GM18861 (cell line): ENCODE results near the gene TADA2B.

ENCODE experiments used
- ATAC-seq: cut with Tn5 transposase; IDR thresholded peaks from one replicate; pipeline ENCODE4 v1.9.1; 2021; ENCODE audit not compliant: unreplicated experiment

The TADA2B gene

GRCh38 chr4:7055990-7056325 is 12.8 kb downstream of the TADA2B start:
- no peak for ATAC-seq

DNA sequence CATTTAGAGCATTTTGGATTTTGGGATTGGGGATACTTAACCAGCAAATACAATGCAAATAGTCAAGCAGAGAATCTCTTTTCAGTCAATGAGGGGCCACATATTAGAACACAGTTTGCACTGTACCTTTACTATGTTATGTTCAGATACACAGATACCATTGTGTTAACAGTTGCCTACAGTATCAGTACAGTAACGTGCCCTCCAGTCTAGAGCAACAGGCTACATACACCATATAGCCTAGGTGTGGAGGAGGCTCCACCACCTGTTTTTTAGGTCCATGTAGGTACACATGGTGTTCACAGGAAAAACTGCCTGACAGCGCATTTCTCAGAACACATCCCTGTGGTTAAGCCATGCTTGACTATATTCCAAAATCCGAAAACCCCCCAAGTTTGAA is 15.6 kb downstream of the TADA2B start:
- ATAC-seq, result no peak

DNA sequence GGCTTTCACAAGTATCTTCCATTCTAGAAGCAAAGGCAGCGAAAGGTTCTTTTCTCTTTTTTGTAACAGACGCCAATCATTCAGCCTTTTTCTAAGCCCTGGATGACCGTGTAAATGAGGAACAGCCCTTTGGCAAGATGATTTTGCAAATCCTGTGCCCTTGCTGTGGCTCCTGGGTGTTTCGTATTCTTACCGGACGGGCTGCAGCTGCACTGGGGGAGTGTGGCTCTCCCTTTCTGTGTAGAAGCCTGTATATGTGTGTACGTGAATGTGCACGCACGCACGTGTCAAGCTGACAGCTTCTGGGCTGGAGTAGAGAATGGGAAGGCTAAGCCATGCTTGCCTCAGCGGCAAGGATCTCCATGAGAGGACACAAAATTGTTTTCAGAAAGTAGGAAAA is 16.5 kb downstream of the TADA2B start:
- ATAC-seq, result no peak

GRCh38 chr4:7060346-7061150 is 17.4 kb downstream of the TADA2B start:
- ATAC-seq, result no peak

DNA sequence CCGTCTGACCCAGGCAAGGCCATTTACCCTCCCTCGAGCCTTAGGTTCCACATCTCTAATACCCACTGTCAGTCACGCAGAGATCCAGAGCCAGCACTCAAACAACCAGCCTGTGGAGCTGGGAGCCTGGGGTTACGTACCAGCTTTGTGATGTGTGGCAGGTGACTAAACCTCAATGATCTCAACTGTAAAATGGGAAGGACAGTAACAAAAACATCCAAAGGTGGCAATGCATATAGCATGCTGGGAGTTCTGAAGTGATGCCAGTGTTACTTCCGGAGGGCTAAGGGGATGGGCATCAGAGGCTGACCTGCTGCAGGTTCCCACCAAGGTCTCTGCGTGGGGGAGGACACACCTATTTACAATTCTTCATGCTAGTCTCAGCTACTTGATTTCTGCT is 18.6 kb downstream of the TADA2B start:
- ATAC-seq, result no peak

GRCh38 chr4:7062816-7063215 is 19.6 kb downstream of the TADA2B start:
- no peak for ATAC-seq

- no peak for ATAC-seq
These were observed 20.2 kb downstream of the TADA2B start for GRCh38 chr4:7063362-7063761.

- ATAC-seq, result no peak
These were observed 22.8 kb downstream of the TADA2B start for GRCh38 chr4:7066006-7066405.

GRCh38 chr4:7066493-7066892 is 23.3 kb downstream of the TADA2B start:
- no peak for ATAC-seq

DNA sequence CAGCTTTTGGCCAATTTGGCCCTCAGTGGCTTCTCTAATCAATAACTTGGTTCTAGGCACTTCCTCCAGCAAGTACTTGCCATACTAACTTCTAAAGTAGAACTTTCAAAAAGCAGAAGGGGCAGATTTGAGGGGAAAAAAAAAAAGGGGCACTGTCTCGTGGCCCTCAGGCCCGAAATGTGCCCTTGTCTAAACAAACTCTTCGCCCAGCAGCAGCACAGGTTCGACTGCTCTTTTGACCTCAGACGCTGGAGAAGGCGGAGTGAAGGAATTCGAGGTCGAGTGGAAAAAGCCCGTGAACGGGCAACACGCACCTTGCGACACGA is 23.9 kb downstream of the TADA2B start:
- ATAC-seq, result no peak

GRCh38 chr4:7067452-7068278 is 24.5 kb downstream of the TADA2B start, which contains the start of gene GRPEL1:
Gene GRPEL1 (minus strand): TSS chr4:7068064. CDS start chr4:7068032, 32 bp downstream.
- peak; percentile 94 for ATAC-seq

DNA sequence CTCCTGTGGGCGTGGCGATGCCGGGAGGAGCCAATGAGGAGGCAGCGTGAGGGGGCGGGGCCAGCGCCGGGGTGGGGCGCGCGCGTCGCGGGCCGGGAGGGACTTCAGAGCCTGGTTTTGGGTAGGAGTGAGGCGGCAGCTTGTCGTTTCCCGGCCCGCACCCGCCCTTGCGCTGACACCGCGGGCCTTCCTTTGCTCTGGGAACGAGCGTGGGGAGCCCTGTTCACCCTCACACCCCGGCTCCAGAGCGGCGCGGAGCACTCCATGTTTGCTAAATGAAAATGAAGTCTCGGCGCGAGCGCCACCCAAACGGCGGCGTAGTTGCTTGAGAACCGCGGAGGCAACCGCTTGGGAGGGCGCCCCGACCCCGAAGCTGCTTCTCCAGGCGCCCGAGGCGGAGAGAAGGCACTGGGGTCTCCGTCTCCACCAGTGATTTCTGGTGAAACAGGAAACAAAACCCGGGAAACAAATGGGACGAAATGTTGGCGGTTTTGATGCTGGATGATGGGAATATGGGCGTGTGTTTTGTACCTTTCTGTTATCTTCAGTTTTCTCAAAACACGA is 25.2 kb downstream of the TADA2B start:
- ATAC-seq, result no peak

GRCh38 chr4:7068883-7069282 is 25.7 kb downstream of the TADA2B start:
- no peak for ATAC-seq

GRCh38 chr4:7070729-7071511 is 27.7 kb downstream of the TADA2B start:
- ATAC-seq, result peak; percentile 29

- no peak for ATAC-seq
These were observed 29.9 kb downstream of the TADA2B start for GRCh38 chr4:7073059-7073458.

- no peak for ATAC-seq
These were observed 30.6 kb downstream of the TADA2B start for GRCh38 chr4:7073526-7074390.

GRCh38 chr4:7074426-7074825 is 31.3 kb downstream of the TADA2B start:
- no peak for ATAC-seq

DNA sequence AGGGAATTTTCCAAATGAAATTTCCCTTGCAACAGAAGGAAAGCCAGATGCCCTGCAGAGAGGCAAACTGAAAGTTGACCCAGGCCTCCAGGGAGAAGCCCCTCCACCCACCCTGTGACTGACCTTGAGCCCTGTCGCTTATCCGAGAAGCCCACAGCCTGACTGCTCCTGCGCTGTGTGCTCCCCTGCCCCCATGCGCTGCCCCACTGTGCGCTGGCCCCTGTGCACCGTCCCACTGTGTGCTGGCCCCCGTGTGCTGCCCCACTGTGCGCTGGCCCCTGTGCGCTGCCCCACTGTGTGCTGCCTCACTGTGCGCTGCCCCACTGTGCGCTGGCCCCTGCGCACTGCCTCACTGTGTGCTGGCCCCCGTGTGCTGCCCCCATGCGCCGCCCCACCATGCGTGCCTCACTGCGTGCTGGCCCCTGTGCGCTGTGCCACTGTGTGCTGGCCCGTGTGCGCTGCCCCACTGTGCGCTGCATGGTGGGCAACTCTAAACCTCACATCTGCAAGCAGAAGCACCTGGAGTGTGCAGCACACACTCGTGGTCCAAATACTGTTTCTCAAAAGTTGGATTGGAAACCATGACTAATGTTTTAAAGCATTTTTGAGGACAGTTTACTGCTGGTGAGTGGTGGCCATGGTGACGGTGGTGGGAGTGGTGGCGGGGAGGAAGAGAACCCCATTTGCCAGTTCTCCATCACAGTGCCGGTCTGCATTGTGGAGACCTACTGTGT is 33.0 kb downstream of the TADA2B start:
- ATAC-seq, result no peak

DNA sequence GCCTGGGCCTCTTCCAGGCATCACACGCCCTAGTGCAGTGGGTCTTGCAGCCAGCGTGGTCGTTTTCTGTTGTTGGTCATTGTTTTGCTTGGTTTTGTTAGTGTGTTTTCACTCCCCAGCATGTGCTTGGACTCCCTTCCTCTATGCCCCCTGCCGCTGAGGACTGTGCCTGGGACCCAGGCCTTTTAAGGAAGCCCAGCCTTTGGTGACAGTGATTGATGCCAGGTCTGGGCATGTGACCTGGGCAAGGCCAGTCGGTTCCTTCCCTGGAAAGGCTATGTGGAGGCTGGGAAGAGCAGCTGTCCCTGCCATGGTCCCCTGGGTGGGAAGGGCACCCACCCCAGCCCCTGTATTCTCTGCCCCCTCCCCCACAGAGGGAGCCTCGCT is 33.5 kb downstream of the TADA2B start:
- ATAC-seq, result no peak

GRCh38 chr4:7077371-7077770 is 34.2 kb downstream of the TADA2B start:
- no peak for ATAC-seq
